H9 (cell line): Measurements from ENCODE around the gene SEPTIN3. TPM values are rescaled to one million over a fixed set of nuclear protein-coding genes. Genes with fewer than 3 reads are reported as not detected.

Source experiments
- DNase-seq: peaks from one replicate; pipeline ENCODE4 v3.0.0-alpha.2; 2017
- H2AFZ ChIP-seq: one replicate; pipeline ENCODE4 v1.6.1; 2013; ENCODE audit warnings: mild to moderate bottlenecking, low read length, control low read depth, moderate library complexity
- H2AK5ac ChIP-seq: 2 replicates; pipeline ENCODE4 v1.6.1; 2013; ENCODE audit warnings: low read length, control low read depth, mixed read lengths; ENCODE audit not compliant: insufficient read length
- H2BK120ac ChIP-seq: one replicate; pipeline ENCODE4 v1.6.1; 2013; ENCODE audit warnings: low read depth, mild to moderate bottlenecking, low read length, control low read depth, inconsistent platforms; ENCODE audit not compliant: poor library complexity, severe bottlenecking
- H2BK12ac ChIP-seq: 2 replicates; pipeline ENCODE4 v1.6.1; 2013; ENCODE audit warnings: low read length, control low read depth, mixed read lengths, low read depth; ENCODE audit not compliant: insufficient read length
- H2BK15ac ChIP-seq: 2 replicates; pipeline ENCODE4 v1.6.1; 2013; ENCODE audit warnings: low read depth, low read length, control low read depth
- H2BK20ac ChIP-seq: one replicate; pipeline ENCODE4 v1.6.1; 2013; ENCODE audit warnings: low read depth, mild to moderate bottlenecking, low read length, control low read depth, inconsistent platforms; ENCODE audit not compliant: poor library complexity, severe bottlenecking
- H2BK5ac ChIP-seq: 2 replicates; pipeline ENCODE4 v1.6.1; 2013; ENCODE audit warnings: low read length, control low read depth, mixed read lengths; ENCODE audit not compliant: insufficient read length
- H3K14ac ChIP-seq: 2 replicates; pipeline ENCODE4 v1.6.1; 2013; ENCODE audit warnings: low read length, control low read depth; ENCODE audit not compliant: insufficient read depth
- H3K18ac ChIP-seq: 2 replicates; pipeline ENCODE4 v1.6.1; 2013; ENCODE audit warnings: low read depth, mild to moderate bottlenecking, mixed read lengths, low read length, control low read depth; ENCODE audit not compliant: insufficient read length
- H3K23ac ChIP-seq: 2 replicates; pipeline ENCODE4 v1.6.1; 2013; ENCODE audit warnings: low read length, control low read depth, mixed read lengths, low read depth; ENCODE audit not compliant: insufficient read length
- H3K23me2 ChIP-seq: 2 replicates; pipeline ENCODE4 v1.6.1; 2013; ENCODE audit warnings: low read depth, mild to moderate bottlenecking, mixed read lengths, low read length, control low read depth; ENCODE audit not compliant: insufficient read length, poor library complexity, severe bottlenecking
- H3K27ac ChIP-seq: 2 replicates; pipeline ENCODE4 v1.5.1; 2013; ENCODE audit warnings: low read length, control low read depth, mixed read lengths, low read depth; ENCODE audit not compliant: insufficient read length
- H3K27me3 ChIP-seq: 2 replicates; pipeline ENCODE4 v1.6.1; 2013; ENCODE audit warnings: low read length, control low read depth, inconsistent platforms; ENCODE audit not compliant: insufficient read depth
- H3K4ac ChIP-seq: 2 replicates; pipeline ENCODE4 v1.6.1; 2013; ENCODE audit warnings: low read depth, mild to moderate bottlenecking, control low read depth, inconsistent platforms, low read length, moderate library complexity
- H3K4me1 ChIP-seq: 2 replicates; pipeline ENCODE4 v1.6.1; 2013; ENCODE audit warnings: low read length, control low read depth, inconsistent platforms; ENCODE audit not compliant: insufficient read depth
- H3K4me2 ChIP-seq: 2 replicates; pipeline ENCODE4 v1.6.1; 2013; ENCODE audit warnings: low read length, control low read depth, mixed read lengths; ENCODE audit not compliant: insufficient read length, insufficient read depth
- H3K56ac ChIP-seq: 2 replicates; pipeline ENCODE4 v1.6.1; 2013; ENCODE audit warnings: low read depth, mild to moderate bottlenecking, mixed read lengths, low read length, control low read depth; ENCODE audit not compliant: insufficient read length
- H3K79me1 ChIP-seq: 2 replicates; pipeline ENCODE4 v1.6.1; 2013; ENCODE audit warnings: low read depth, mild to moderate bottlenecking, moderate library complexity, low read length, control low read depth, inconsistent platforms; ENCODE audit not compliant: insufficient read depth, poor library complexity, severe bottlenecking
- H3K79me2 ChIP-seq: 2 replicates; pipeline ENCODE4 v1.6.1; 2013; ENCODE audit warnings: low read length, control low read depth, inconsistent platforms; ENCODE audit not compliant: insufficient read depth
- H3K9ac ChIP-seq: 2 replicates; pipeline ENCODE4 v1.6.1; 2013; ENCODE audit warnings: low read length, control low read depth, mixed read lengths; ENCODE audit not compliant: insufficient read length; ENCODE audit errors: extremely low read depth
- H3K9me3 ChIP-seq: one replicate; pipeline ENCODE4 v1.6.1; 2013; ENCODE audit warnings: low read depth, low read length, inconsistent platforms; ENCODE audit not compliant: control insufficient read depth
- H3T11ph ChIP-seq: one replicate; pipeline ENCODE4 v1.6.1; 2013; ENCODE audit warnings: mild to moderate bottlenecking, low read length, control low read depth, inconsistent platforms
- H4K20me1 ChIP-seq: one replicate; pipeline ENCODE4 v1.6.1; 2013; ENCODE audit not compliant: control insufficient read depth, insufficient read length, insufficient read depth
- H4K5ac ChIP-seq: 2 replicates; pipeline ENCODE4 v1.6.1; 2013; ENCODE audit warnings: low read depth, mild to moderate bottlenecking, mixed read lengths, low read length, control low read depth; ENCODE audit not compliant: insufficient read length
- H4K8ac ChIP-seq: replicated peaks from 2 replicates; pipeline ENCODE4 v1.6.1; 2013; ENCODE audit warnings: low read length, control low read depth, mixed read lengths, low read depth; ENCODE audit not compliant: insufficient read length
- H4K91ac ChIP-seq: 2 replicates; pipeline ENCODE4 v1.6.1; 2013; ENCODE audit warnings: low read depth, mild to moderate bottlenecking, moderate library complexity, mixed read lengths, low read length, control low read depth; ENCODE audit not compliant: insufficient read length
- H3K27ac Mint-ChIP-seq, 3 experiments: 2 replicates in 2 of 3; 3 replicates in 1 of 3; pipeline ENCODE4 v1.8.0; 2020 to 2021; ENCODE audit warnings: mixed read lengths in 3 of 3, mild to moderate bottlenecking in 1 of 3, moderate library complexity in 1 of 3
- H3K27me3 Mint-ChIP-seq: 2 replicates; pipeline ENCODE4 v1.8.0; 2021; ENCODE audit warnings: low read depth, mild to moderate bottlenecking, moderate library complexity, mixed read lengths
- H3K36me3 Mint-ChIP-seq, 3 experiments: 2 replicates in 2 of 3; 3 replicates in 1 of 3; pipeline ENCODE4 v1.8.0; 2020 to 2021; ENCODE audit warnings: low read depth in 3 of 3, mixed read lengths in 3 of 3; ENCODE audit not compliant: insufficient read depth in 1 of 3
- H3K4me1 Mint-ChIP-seq, 2 experiments: 2 replicates each; pipeline ENCODE4 v1.8.0; 2020; ENCODE audit warnings: mixed read lengths in 2 of 2
- H3K4me3 Mint-ChIP-seq, 2 experiments: 2 replicates in 1 of 2; 3 replicates in 1 of 2; pipeline ENCODE4 v1.8.0; 2020 to 2021; ENCODE audit warnings: mild to moderate bottlenecking in 2 of 2, mixed read lengths in 2 of 2, moderate library complexity in 1 of 2
- H3K9me3 Mint-ChIP-seq, 2 experiments: 2 replicates in 1 of 2; 3 replicates in 1 of 2; pipeline ENCODE4 v1.8.0; 2020; ENCODE audit warnings: mild to moderate bottlenecking in 2 of 2, mixed read lengths in 2 of 2, moderate library complexity in 1 of 2
- CTCF ChIP-seq: fragments of 200-600 bp; sonication (generic); conservative IDR thresholded peaks from 3 replicates; pipeline ENCODE4 v1.8.0; 2021; ENCODE audit warnings: antibody characterized with exemption, mild to moderate bottlenecking
- whole genome bisulfite sequencing: extraction: QIAGEN DNeasy Blood & Tissue Kit; methylation state at CpG from one replicate; pipeline ENCODE4 v1.1.7; 2013; ENCODE audit warnings: missing lambda C conversion rate, low lambda C conversion rate, mixed read lengths; ENCODE audit not compliant: insufficient read length; ENCODE audit errors: extremely low coverage; 5-methylcytosine and 5-hydroxymethylcytosine counted together
- total RNA-seq: library from RNA; stranded (reverse); gene quantifications from 2 replicates; pipeline ENCODE4 v1.2.1, GENCODE V29; 2021

Gene SEPTIN3
- total RNA-seq, 1 experiment from 2014 or later = 33.3 TPM

- peaks cover 45% of the 10 kb centered on the region for H3K27me3 Mint-ChIP-seq
- Histone ChIP-seq H3K79me1 (no peaks in the 10 kb centered on the region), H3K14ac (no peak overlapping the region; the same call in 1 of the 2 replicates), H2BK12ac (no peak overlapping the region), H3K23ac (no peak overlapping the region), H3K18ac (no peak overlapping the region), H4K5ac (no peak overlapping the region), H3K56ac (no peak overlapping the region), H2AK5ac (no peak overlapping the region), H2BK15ac (no peak overlapping the region), H3K23me2 (peaks cover 11% of the 10 kb centered on the region), H2AFZ (no peak overlapping the region), H4K8ac (no peak overlapping the region), H3K4me1 (peaks cover 4% of the 10 kb centered on the region), H3K27me3 (peaks cover 18% of the 10 kb centered on the region), H2BK20ac (no peak overlapping the region), H3T11ph (no peak overlapping the region), H3K4me2 (no peak overlapping the region), H2BK5ac (no peak overlapping the region), H4K20me1 (no peaks in the 10 kb centered on the region), H3K27ac (no peak overlapping the region), H3K9me3 (no peaks in the 10 kb centered on the region), H4K91ac (no peak overlapping the region), H2BK120ac (no peak overlapping the region), H3K4ac (no peak overlapping the region), H3K79me2 (no peaks in the 10 kb centered on the region), H3K9ac (no peak overlapping the region)
- H3K4me1 Mint-ChIP-seq = peaks cover 25 to 26% of the 10 kb centered on the region in 2 experiments
- DNase-seq = no peak
- TF ChIP-seq CTCF = no peak
- WGBS = no CpG with 5 or more reads among the region's 9 CpGs
- peaks cover 5 to 11% (median 10%) of the 10 kb centered on the region in 3 experiments; a peak in 6 of 7 replicates for H3K36me3 Mint-ChIP-seq
- H3K4me3 Mint-ChIP-seq = no peak overlapping the region
- H3K9me3 Mint-ChIP-seq = no peaks in the 10 kb centered on the region; a peak in 2 of 5 replicates
- H3K27ac Mint-ChIP-seq = peak overlapping the region in 2 of 3 experiments; percentile 43 to 92; a peak in 2 of 7 replicates
Observed at GRCh38 chr22:41979423-41980250, 10.4 kb downstream of the SEPTIN3 start.
